Inflammatory macrophage treated with lipopolysaccharide for 1 hour (primary cell): Measurements from ENCODE around the gene ADA.

Experiments
- DNase-seq, 2 donors: peaks; one replicate each; pipeline ENCODE4 v3.0.0-alpha.2; 2020 to 2022

The ADA gene

DNA sequence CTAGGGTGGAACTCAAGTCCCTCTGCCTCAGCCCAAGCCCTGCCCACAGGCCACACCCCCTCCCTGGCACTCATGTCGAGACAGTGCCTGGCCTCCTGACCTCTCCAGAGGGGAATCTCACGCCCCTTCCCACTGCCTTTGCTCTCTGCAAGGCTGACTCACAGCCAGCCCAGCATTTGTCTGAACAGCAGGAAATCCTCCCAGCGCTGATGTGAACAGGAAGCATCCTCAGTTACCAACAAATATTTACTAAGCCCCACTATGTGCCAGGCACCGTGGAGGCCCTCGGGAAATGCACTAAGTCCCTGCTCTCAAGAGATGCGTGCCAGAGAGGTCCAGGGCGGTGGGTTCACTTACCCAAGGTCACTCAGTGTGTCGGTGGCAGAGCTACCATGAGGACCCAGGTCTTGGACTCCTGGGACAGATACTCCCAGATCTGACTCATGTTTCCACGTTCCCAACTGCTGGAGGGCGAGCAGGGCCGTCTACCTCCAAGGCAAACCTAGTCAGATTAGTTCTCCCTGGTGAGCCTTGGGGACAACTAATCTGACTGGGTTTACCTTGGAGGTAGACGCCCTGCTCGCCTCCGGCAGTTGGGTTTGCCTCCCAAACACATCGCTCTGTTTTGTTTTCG, 7.8 kb downstream of the ADA start:
- DNase-seq: peak; percentile 96 to 97

- no peak for DNase-seq
Observed at GRCh38 chr20:44643154-44643519, 8.4 kb downstream of the ADA start.

DNA sequence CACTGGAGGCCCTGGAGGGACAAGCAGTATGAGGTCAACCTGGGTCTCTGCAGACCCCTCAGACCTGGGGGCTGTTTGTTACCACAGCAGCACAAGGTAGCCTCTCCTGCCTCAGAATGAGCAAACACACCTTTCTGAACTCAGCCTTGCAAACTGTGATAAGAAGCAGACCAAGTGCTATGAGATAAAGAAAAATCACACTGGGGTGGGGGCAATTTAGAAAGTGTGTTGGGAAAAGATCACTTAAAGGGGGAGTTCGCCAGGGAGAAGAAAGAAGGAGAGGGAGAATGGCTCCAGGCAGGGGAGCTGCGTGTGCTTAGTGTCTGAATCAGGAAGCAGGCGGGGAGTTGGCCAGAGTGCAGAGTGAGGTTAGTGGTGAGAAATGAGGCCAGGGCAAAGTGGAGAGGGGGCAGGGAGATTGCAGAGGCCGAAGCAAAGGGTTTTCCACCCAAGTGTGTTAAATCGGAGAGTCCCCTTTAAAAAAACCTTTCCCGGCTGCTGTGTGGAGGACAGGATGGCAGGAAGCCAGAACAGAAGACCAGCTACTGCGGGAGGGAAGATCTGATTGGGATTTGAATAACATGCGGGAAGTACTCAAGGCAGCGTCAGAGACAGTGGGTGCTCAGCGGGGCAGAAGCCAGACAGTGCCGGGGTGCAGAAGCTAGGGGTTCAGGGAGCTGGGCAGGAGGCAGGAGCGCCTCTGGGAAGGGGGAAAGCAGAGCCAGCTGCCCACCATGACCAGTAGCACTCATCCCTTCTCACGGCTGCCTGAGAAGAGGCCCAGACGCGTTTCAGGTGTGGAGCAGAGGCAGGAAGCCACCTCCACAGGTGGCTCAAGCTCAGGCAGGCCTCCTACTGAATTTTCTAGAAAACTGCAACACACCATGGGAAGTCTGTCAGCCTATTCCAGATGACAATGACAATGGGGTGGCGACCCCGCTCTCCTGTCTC, 9.0 kb downstream of the ADA start:
- DNase-seq: peak; percentile 87 to 96

DNA sequence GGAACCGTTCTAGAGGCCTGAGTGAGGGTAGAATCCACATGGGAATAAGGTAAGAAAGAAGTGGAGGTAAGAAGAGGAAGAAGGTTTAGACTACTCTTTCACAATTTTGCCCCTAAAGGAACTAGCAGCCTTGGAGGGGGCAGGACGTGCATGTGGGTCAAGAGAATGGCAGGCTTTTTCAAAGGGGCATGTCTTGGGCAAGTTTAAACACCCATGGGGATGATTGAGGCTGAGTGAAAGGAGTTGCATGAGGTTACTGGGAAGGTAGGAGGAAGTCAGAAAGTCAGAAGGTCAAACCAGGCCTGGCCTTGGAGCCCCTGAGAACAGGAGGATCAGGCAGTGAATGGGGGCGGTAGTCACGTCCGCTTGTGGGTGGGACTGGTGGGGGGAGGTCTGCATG, 10.2 kb downstream of the ADA start:
- DNase-seq: peak; percentile 25 to 46

- DNase-seq: no peak
Observed at GRCh38 chr20:44640522-44640921, 11.0 kb downstream of the ADA start.

DNA sequence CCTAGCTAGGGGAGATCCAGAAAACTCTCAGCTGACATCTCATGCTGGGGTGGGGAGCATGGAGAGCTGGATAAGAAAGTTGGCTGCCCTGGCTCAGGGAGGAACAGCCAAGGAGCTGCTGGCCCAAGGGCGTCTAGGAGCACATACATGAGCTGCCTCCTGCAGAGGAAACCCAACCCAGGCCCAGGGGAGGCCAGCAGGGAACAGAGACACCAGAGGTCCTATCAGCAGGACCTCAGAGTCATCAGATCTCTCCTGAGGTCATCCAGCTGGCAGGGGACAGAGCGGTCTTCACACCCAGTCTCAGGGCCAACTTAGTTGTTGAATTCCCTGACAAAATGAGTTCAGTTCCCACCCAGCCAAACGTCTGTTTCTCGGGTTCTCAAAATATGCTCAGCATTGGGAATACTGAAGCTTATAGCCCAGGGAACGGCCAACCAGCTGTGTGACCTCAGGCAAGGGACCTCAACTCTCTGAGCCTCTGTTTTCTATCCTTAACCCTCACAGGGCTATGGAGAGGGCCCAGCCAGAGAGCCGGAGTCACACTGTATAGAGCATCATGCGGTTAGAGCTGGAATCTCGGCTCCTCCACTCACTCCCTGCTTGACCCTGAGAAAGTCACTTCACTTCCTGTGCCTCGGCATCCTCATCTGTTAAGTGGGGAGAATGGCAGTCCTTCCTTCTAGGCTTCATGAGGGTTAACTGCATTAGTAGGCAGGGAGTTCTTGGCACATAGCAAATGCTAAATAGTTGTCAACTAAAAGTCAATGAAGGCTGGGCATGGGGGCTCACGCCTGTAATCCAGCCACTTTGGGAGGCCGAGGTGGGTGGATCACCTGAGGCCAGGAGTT, 13.8 kb downstream of the ADA start:
- DNase-seq: no peak

GRCh38 chr20:44637042-44637441, 14.5 kb downstream of the ADA start:
- no peak for DNase-seq

DNA sequence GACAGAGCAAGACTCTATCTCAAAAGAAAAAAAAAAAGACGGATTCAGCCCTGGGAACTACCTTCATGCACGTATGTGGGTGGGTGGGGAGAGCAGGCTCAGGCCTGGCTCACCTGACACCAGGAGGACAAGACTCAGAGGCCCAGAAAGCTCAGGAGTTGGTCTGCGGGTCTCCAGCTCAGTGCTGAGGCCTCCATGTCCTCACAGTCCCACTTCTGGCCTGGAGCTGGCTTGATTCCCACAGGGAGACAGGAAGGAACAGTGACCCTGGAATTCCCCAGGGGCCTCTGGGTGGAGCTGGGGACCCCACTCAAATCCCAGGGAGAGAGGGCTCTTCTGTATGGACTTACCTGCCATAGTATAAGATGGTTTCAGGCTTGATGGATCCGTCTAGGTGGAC, 15.6 kb downstream of the ADA start:
- no peak for DNase-seq

- no peak for DNase-seq
Observed at GRCh38 chr20:44633872-44634600, 17.5 kb downstream of the ADA start.

DNA sequence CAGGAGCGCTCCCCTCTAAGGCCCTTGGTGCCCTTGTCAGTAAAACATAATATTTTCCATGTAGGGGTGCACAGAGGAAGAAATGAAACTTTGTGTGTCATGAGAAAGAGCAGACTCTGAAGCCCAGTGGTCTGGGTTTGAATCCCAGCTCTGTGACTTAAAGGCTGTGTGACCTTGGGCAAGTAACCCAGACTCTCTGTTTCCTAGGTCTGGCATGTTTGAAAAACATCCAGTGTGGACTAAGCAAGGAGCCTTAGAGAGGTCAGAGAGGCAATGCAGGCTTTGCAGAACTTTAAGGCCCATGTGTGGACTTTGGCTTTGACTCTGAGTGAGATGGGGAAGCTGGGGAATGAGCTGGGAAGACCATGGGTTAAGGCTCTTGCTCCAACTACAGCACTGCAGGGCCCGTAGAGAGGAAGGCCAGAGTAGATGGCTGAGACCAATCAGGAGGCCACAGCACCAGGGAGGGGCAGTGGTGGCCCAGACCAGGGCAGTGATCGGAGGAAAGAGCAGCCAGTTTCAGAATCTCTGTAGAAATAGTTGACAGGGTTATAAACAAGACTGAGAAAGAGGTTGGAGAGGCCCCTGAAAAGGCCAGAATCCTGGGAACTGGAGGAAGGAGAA, 18.2 kb downstream of the ADA start:
- DNase-seq: no peak

DNA sequence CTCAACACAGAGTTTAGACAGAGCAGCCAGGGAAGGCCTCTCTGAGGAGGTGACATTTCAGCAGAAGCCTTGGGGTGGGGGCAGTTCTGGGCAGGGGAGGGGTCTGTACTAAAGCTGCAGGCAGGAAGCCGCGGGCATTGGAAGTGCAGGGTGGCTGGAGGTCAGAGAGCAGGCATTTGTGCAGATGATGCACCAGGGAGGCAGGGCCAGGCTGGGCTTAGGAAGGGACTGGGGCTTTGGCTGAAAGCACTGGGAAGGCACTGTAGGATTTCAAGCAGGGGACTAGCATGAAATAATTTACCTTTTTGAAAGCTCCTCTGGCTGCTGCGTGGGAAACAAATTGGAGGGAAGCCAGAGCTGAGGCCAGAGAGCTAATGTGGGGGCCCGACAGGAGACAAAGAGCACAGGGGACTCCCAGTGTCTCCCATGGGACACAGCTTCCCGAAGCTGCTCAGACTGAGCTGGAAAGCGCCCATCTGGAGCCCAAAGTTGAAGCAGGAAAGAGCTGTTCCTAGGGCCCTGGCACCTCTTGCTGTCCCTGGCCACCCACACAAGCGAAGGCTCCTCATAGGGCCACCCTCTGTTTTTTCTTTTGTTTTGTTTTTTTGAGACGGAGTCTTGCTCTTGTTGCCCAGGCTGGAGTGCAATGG, 19.3 kb downstream of the ADA start:
- no peak for DNase-seq

DNA sequence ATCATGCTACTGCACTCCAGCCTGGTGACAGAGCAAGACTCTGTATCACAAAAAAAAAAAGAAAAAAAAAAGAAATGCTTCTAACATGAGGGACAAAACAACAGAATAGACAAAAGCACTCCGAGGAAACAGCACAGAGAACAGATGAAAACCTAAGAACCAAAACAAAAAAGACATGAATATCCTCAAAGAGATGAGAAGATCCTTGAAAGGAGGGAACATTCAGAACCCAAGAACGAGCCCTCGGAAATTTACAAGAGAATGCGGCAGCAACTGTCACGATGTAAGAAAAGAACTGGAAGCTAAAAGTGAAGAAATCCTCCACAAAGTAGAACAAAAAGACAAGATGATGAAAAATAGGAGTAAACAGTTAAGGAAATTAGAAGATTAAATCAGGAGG, 21.2 kb downstream of the ADA start:
- DNase-seq: no peak

DNA sequence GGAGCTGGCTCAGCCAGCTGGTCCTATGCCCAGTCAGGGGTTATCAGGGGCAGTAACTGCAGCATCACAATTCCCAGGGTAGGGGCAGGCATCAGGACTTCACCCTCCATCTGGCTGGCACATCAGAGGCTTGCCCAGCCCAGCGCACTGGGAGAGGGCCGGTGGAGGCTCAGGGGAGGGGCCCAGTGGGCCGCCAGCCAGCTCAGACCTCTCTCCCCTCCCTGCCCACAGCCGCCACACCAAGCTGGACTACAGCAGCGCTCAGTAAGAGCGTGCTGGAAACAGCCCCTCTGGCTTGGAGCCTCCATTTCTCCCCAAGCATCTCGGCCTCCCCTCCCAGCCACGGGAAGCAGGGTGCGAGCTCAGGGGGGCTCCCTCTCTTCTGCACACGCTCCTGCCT, 22.0 kb downstream of the ADA start:
- DNase-seq: no peak

- DNase-seq: no peak
Observed at GRCh38 chr20:44629017-44629385, 22.5 kb downstream of the ADA start.

- DNase-seq: no peak
Observed at GRCh38 chr20:44627364-44628010, 24.0 kb downstream of the ADA start.

DNA sequence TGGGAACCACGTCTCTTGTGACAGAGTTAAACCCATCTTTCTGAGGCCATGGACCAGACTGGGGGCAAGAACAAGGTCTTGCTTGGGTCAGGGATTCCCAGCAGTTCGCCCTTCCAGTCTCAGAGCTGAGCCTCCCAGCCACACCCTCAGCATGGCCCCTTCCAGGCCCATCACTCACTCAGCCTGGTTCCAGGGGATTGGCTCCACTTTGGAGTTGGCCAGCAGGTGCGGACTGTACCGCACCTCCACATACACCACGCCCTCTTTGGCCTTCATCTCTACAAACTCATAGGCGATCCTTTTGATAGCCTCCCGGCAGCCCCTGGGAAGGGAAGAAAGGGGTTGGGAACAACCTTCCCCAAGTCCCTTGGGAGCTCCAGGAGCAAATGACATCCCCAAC, 25.2 kb downstream of the ADA start:
- DNase-seq: no peak

- no peak for DNase-seq
Observed at GRCh38 chr20:44625361-44625760, 26.1 kb downstream of the ADA start.

GRCh38 chr20:44624743-44625271, 26.7 kb downstream of the ADA start:
- no peak for DNase-seq

DNA sequence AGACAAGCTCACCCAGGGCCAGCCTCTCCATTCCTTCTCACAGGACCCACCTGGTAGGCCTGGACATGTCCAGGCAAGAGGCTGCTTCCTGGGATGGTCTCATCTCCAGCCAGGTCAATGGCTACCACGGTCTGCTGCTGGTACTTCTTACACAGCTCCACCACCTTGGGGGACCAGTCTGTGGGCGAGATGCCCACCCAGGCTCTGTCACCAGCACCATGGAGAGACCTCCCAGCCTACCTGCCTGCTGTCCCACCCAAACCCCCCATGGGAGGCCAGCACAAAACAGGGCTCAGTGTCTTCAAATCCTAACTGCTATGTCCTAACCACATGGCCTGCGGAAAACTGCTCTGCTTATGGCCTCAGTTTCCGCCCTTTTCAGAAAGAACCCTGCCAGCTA, 27.3 kb downstream of the ADA start:
- no peak for DNase-seq

DNA sequence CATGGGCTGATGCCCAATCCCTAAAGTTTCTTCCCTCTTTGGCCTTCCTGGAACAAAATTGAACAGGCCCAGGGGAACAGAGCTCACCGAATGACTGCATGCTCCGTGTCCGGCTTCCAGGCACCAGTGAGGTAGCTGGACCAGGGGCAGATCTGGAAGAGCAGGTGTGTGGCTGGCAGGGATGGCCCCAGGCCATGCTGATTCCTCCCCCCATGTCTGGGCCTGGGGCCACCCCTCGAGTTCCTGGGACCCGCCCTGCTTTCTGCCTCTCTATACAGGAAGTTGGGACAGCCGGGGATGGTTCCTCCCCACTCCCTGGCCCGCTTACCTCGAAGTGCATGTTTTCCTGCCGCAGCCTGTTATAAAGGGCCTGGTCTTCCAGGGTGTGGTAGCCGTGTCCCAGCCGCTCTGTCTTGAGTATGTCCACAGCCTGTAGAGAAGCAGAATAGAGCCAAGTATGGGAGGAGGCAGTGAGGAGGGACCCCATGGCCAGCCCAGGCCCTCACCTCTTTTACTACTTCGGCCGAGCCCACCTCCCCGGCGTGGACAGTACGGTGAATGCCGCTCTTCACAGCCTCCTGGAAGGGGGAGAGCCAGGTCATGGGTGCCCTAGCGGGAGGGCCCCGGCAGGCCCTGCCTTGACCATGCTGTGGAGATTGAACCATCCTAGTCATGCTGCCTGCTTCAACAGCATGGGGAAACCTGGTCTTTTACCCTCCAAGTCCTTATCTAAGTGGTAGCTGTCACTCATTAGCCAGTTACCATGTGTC, 28.8 kb downstream of the ADA start:
- DNase-seq: no peak
